Kidney epithelial cell (primary cell): ENCODE measurements around the gene E2F2. TPM values are rescaled to one million over a fixed set of nuclear protein-coding genes. Genes with fewer than 3 reads are reported as not detected.

Experiments
- DNase-seq: peaks from one replicate; pipeline ENCODE4 v3.0.0-alpha.2; 2010; ENCODE audit warnings: low read depth
- H3K27me3 ChIP-seq: 2 replicates; pipeline ENCODE4 v1.6.0; 2011; ENCODE audit warnings: low read length; ENCODE audit not compliant: control insufficient read depth, insufficient read depth
- H3K36me3 ChIP-seq: 2 replicates; pipeline ENCODE4 v1.5.1; 2011; ENCODE audit warnings: low read length; ENCODE audit not compliant: control insufficient read depth, insufficient read depth
- H3K4me3 ChIP-seq: 2 replicates; pipeline ENCODE4 v1.5.1; 2011; ENCODE audit warnings: low read depth, mild to moderate bottlenecking, control low read depth, low read length
- total RNA-seq: library from RNA; depleted of rRNA; stranded (reverse); fragments of >200 nt; gene quantifications from 2 replicates; pipeline ENCODE4 v1.2.3, GENCODE V29; 2015
- TF ChIP-seq, protein P1 (sequence below): IDR thresholded peaks from 2 replicates; pipeline ENCODE4 v1.5.1; 2011; ENCODE audit warnings: mild to moderate bottlenecking, moderate library complexity, low read length, control low read depth, inconsistent platforms; ENCODE audit not compliant: insufficient read depth, poor library complexity, severe bottlenecking

Gene E2F2
- total RNA-seq, 1 donor from 2014 or later: 0.13 TPM

- Histone ChIP-seq H3K4me3 (no peak overlapping the region), H3K36me3 (no peaks in the 10 kb centered on the region), H3K27me3 (peaks cover 9% of the 10 kb centered on the region)
- DNase-seq: no peak
- TF ChIP-seq, protein P1, sequence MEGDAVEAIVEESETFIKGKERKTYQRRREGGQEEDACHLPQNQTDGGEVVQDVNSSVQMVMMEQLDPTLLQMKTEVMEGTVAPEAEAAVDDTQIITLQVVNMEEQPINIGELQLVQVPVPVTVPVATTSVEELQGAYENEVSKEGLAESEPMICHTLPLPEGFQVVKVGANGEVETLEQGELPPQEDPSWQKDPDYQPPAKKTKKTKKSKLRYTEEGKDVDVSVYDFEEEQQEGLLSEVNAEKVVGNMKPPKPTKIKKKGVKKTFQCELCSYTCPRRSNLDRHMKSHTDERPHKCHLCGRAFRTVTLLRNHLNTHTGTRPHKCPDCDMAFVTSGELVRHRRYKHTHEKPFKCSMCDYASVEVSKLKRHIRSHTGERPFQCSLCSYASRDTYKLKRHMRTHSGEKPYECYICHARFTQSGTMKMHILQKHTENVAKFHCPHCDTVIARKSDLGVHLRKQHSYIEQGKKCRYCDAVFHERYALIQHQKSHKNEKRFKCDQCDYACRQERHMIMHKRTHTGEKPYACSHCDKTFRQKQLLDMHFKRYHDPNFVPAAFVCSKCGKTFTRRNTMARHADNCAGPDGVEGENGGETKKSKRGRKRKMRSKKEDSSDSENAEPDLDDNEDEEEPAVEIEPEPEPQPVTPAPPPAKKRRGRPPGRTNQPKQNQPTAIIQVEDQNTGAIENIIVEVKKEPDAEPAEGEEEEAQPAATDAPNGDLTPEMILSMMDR: no peak
Observed at GRCh38 chr1:23492132-23492720, 38.8 kb downstream of the E2F2 start.

DNA sequence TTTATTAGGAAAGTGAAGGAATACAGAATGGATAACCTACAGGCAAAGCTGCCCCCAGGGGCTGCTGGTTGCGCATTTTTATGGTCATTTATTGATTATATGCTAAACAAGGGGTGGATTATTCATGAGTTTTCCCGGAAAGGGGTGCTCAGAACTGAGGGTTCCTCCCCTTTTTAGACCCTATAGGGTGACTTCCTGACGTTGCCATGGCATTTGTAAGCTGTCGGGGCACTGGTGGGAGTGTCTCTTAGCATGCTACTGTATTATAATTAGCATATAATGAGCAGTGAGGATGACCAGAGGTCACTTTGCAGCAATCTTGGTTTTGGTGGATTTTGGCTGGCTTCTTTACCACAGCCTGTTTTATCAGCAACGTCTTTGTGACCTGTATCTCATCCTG is 41.2 kb downstream of the E2F2 start:
- peaks cover 14% of the 10 kb centered on the region for H3K27me3 ChIP-seq
- no peak for DNase-seq
- no peaks in the 10 kb centered on the region for H3K36me3 ChIP-seq
- no peak overlapping the region for H3K4me3 ChIP-seq
- TF ChIP-seq, protein P1: no peak

- TF ChIP-seq, protein P1: no peak
- H3K27me3 ChIP-seq: peaks cover 17% of the 10 kb centered on the region
- H3K4me3 ChIP-seq: no peak overlapping the region
- no peaks in the 10 kb centered on the region for H3K36me3 ChIP-seq
- DNase-seq: no peak
Observed at GRCh38 chr1:23485002-23485332, 46.1 kb downstream of the E2F2 start.

GRCh38 chr1:23484253-23485001 is 46.6 kb downstream of the E2F2 start:
- peaks cover 15% of the 10 kb centered on the region for H3K27me3 ChIP-seq
- TF ChIP-seq, protein P1: no peak
- DNase-seq: peak; percentile 39
- peak overlapping the region; percentile 65 for H3K4me3 ChIP-seq
- no peaks in the 10 kb centered on the region for H3K36me3 ChIP-seq

GRCh38 chr1:23483321-23484252 is 47.4 kb downstream of the E2F2 start, which contains the start of gene ASAP3:
Gene ASAP3, minus strand, starts transcription at chr1:23484179. Its CDS starts 46 bp downstream, at chr1:23484133.
- DNase-seq: no peak
- Histone ChIP-seq H3K36me3 (no peaks in the 10 kb centered on the region), H3K4me3 (peak within 1 kb of the TSS; percentile 65), H3K27me3 (peaks cover 15% of the 10 kb centered on the region)
- TF ChIP-seq, protein P1: peak; percentile 4
